H1 (cell line): ENCODE measurements around the gene GIMAP2. TPM values are rescaled to one million over a fixed set of nuclear protein-coding genes. Genes with fewer than 3 reads are reported as not detected.

Experiments
- CTCF ChIA-PET: fragments of 300-600 bp; sonication (Branson Sonifier 250); formaldehyde crosslinking; loops from one replicate; lab custom pipeline; 2021; ENCODE audit not compliant: partially characterized antibody; lab: Charles Lee
- POLR2A ChIA-PET: fragments of 300-600 bp; sonication (Branson Sonifier 250); formaldehyde crosslinking; loops from one replicate; lab custom pipeline; 2021; ENCODE audit warnings: inconsistent platforms; ENCODE audit not compliant: partially characterized antibody; lab: Charles Lee
- DNase-seq, 2 experiments: peaks; one replicate each; pipeline versions ENCODE4 v3.0.0 to v3.0.0-alpha.2; 2010 to 2022; ENCODE audit warnings: low spot score in 2 of 2, low read depth in 1 of 2, mixed read lengths in 1 of 2
- FAIRE-seq: peaks from 2 replicates; lab custom pipeline; 2011; peaks lifted over from hg19 to GRCh38; lab: Jason Lieb, UNC
- H2AFZ ChIP-seq: 2 replicates; pipeline ENCODE4 v1.8.1; 2012; ENCODE audit warnings: low read length, inconsistent platforms
- H2AK5ac ChIP-seq: 2 replicates; pipeline ENCODE4 v1.6.1; 2013; ENCODE audit warnings: low read depth, low read length
- H2BK120ac ChIP-seq: replicated peaks from 2 replicates; pipeline ENCODE3; 2013; ENCODE audit warnings: low read depth, low read length, inconsistent platforms
- H2BK12ac ChIP-seq: 2 replicates; pipeline ENCODE4 v1.6.1; 2013; ENCODE audit warnings: low read depth, low read length
- H2BK15ac ChIP-seq: 2 replicates; pipeline ENCODE4 v1.6.1; 2013; ENCODE audit warnings: low read length
- H2BK20ac ChIP-seq: 2 replicates; pipeline ENCODE4 v1.6.1; 2013; ENCODE audit warnings: low read length
- H2BK5ac ChIP-seq: 2 replicates; pipeline ENCODE4 v1.6.1; 2013; ENCODE audit warnings: low read depth, low read length
- H3K14ac ChIP-seq: 2 replicates; pipeline ENCODE4 v1.6.1; 2013; ENCODE audit warnings: inconsistent platforms; ENCODE audit not compliant: insufficient read length
- H3K18ac ChIP-seq: 2 replicates; pipeline ENCODE4 v1.6.1; 2013; ENCODE audit warnings: low read length; ENCODE audit errors: extremely low read depth
- H3K23ac ChIP-seq: 2 replicates; pipeline ENCODE4 v1.6.1; 2013; ENCODE audit warnings: inconsistent platforms; ENCODE audit not compliant: insufficient read length
- H3K23me2 ChIP-seq: 2 replicates; pipeline ENCODE4 v1.6.1; 2013; ENCODE audit warnings: low read depth, low read length
- H3K27ac ChIP-seq: 2 replicates; pipeline ENCODE4 v1.6.1; 2011; ENCODE audit warnings: low read depth, low read length, inconsistent platforms
- H3K27me3 ChIP-seq, 4 experiments: replicated peaks in 1 of 4; 1 replicate in 1 of 4; 2 replicates in 3 of 4; pipeline versions ENCODE4 v1.6.1 to v1.8.1; 2011 to 2013; ENCODE audit warnings: low read length in 3 of 4, mild to moderate bottlenecking in 3 of 4, inconsistent platforms in 2 of 4, mixed read lengths in 2 of 4, moderate library complexity in 1 of 4; ENCODE audit not compliant: control insufficient read depth in 3 of 4, insufficient read depth in 3 of 4; ENCODE audit errors: extremely low read depth in 1 of 4
- H3K36me3 ChIP-seq, 4 experiments: 2 replicates each; pipeline versions ENCODE4 v1.6.1 to v1.8.1; 2011 to 2013; ENCODE audit warnings: mild to moderate bottlenecking in 4 of 4, low read length in 3 of 4, moderate library complexity in 2 of 4, control low read depth in 1 of 4, inconsistent platforms in 1 of 4; ENCODE audit not compliant: insufficient read depth in 4 of 4, control insufficient read depth in 2 of 4
- H3K4ac ChIP-seq: replicated peaks from 2 replicates; pipeline ENCODE3; 2013; ENCODE audit warnings: low read length, low read depth, mixed read lengths, inconsistent platforms; ENCODE audit not compliant: insufficient read length
- H3K4me1 ChIP-seq, 4 experiments: replicated peaks in 1 of 4; 1 replicate in 1 of 4; 2 replicates in 3 of 4; pipeline versions ENCODE4 v1.6.1 to v1.8.1; 2011 to 2013; ENCODE audit warnings: low read length in 3 of 4, inconsistent platforms in 2 of 4, mixed read lengths in 1 of 4; ENCODE audit not compliant: insufficient read depth in 4 of 4, control insufficient read depth in 3 of 4
- H3K4me2 ChIP-seq, 2 experiments: 2 replicates each; pipeline versions ENCODE4 v1.6.1 to v1.8.1; 2011 to 2013; ENCODE audit warnings: low read depth in 2 of 2, low read length in 2 of 2, control low read depth in 1 of 2, inconsistent platforms in 1 of 2, mild to moderate bottlenecking in 1 of 2; ENCODE audit not compliant: insufficient read depth in 1 of 2
- H3K4me3 ChIP-seq, 4 experiments: fragments of 200-600, 300-600 bp in 1 of 4; sonication (generic), shearing (Covaris generic), sonication (Bioruptor Twin) in 1 of 4; 2 replicates each; pipeline versions ENCODE4 v1.5.1 to v1.8.1; 2011 to 2016; ENCODE audit warnings: low read length in 4 of 4, low read depth in 3 of 4, control low read depth in 2 of 4, inconsistent platforms in 2 of 4, mild to moderate bottlenecking in 2 of 4, mixed read lengths in 1 of 4, moderate library complexity in 1 of 4; ENCODE audit not compliant: insufficient read depth in 2 of 4; ENCODE audit errors: extremely low read depth in 1 of 4
- H3K56ac ChIP-seq: replicated peaks from 2 replicates; pipeline ENCODE3; 2013; ENCODE audit warnings: low read depth, mild to moderate bottlenecking, mixed read lengths, low read length, inconsistent platforms; ENCODE audit not compliant: insufficient read length
- H3K79me1 ChIP-seq: 2 replicates; pipeline ENCODE4 v1.6.1; 2013; ENCODE audit warnings: low read depth, low read length, control low read depth
- H3K79me2 ChIP-seq, 2 experiments: 2 replicates each; pipeline versions ENCODE4 v1.6.1 to v1.8.1; 2012 to 2013; ENCODE audit warnings: low read length in 2 of 2, mild to moderate bottlenecking in 2 of 2, inconsistent platforms in 1 of 2; ENCODE audit not compliant: insufficient read depth in 2 of 2, control insufficient read depth in 1 of 2
- H3K9ac ChIP-seq, 4 experiments: replicated peaks in 1 of 4; 1 replicate in 1 of 4; 2 replicates in 3 of 4; pipeline versions ENCODE4 v1.6.1 to v1.8.1; 2011 to 2013; ENCODE audit warnings: low read depth in 3 of 4, low read length in 3 of 4, control low read depth in 2 of 4, mild to moderate bottlenecking in 2 of 4, moderate library complexity in 2 of 4, inconsistent platforms in 1 of 4; ENCODE audit errors: extremely low read depth in 1 of 4
- H3K9me3 ChIP-seq, 2 experiments: 2 replicates each; pipeline versions ENCODE4 v1.6.1 to v1.8.1; 2012 to 2013; ENCODE audit warnings: mild to moderate bottlenecking in 2 of 2, moderate library complexity in 2 of 2, control low read depth in 1 of 2, inconsistent platforms in 1 of 2, low read depth in 1 of 2, low read length in 1 of 2, mixed read lengths in 1 of 2; ENCODE audit not compliant: insufficient read depth in 2 of 2
- H4K20me1 ChIP-seq, 2 experiments: replicated peaks in 1 of 2; 2 replicates each; pipeline versions ENCODE3 to v1.8.1; 2011 to 2013; ENCODE audit warnings: inconsistent platforms in 2 of 2, low read length in 2 of 2, mild to moderate bottlenecking in 1 of 2; ENCODE audit not compliant: insufficient read depth in 2 of 2, control insufficient read depth in 1 of 2
- H4K5ac ChIP-seq: 2 replicates; pipeline ENCODE4 v1.6.1; 2013; ENCODE audit warnings: low read length, low read depth, mixed read lengths, inconsistent platforms; ENCODE audit not compliant: insufficient read length
- H4K8ac ChIP-seq: 2 replicates; pipeline ENCODE4 v1.8.0; 2013; ENCODE audit warnings: mild to moderate bottlenecking, moderate library complexity, low read length, inconsistent platforms; ENCODE audit not compliant: insufficient read depth; ENCODE audit errors: extremely low read depth
- H4K91ac ChIP-seq: replicated peaks from 2 replicates; pipeline ENCODE3; 2013; ENCODE audit warnings: low read length, mixed read lengths, inconsistent platforms; ENCODE audit not compliant: insufficient read length
- BACH1 ChIP-seq: IDR thresholded peaks from 2 replicates; pipeline ENCODE4 v1.6.1; 2012; ENCODE audit warnings: low read length, improper control_type of control experiment
- BRCA1 ChIP-seq: IDR thresholded peaks from 2 replicates; pipeline ENCODE4 v1.6.1; 2012; ENCODE audit warnings: low read depth, low read length, improper control_type of control experiment
- CEBPB ChIP-seq: IDR thresholded peaks from 2 replicates; pipeline ENCODE4 v1.6.1; 2012; ENCODE audit warnings: low read depth, low read length
- CHD1 ChIP-seq: IDR thresholded peaks from 2 replicates; pipeline ENCODE4 v1.6.1; 2012; ENCODE audit warnings: low read depth, low read length, improper control_type of control experiment
- CHD2 ChIP-seq: IDR thresholded peaks from 2 replicates; pipeline ENCODE4 v1.6.1; 2012; ENCODE audit warnings: low read length, improper control_type of control experiment
- CTBP2 ChIP-seq: IDR thresholded peaks from 2 replicates; pipeline ENCODE4 v1.7.0; 2011; ENCODE audit warnings: borderline replicate concordance, mild to moderate bottlenecking, moderate library complexity, mixed read lengths, low read length; ENCODE audit not compliant: insufficient read depth, insufficient read length
- EP300 ChIP-seq, 2 experiments: IDR thresholded peaks; 1 replicate in 1 of 2; 2 replicates in 1 of 2; pipeline ENCODE4 v1.6.1; 2011 to 2012; ENCODE audit warnings: low read depth in 2 of 2, low read length in 2 of 2, mild to moderate bottlenecking in 2 of 2, borderline replicate concordance in 1 of 2, inconsistent platforms in 1 of 2, moderate library complexity in 1 of 2
- NANOG ChIP-seq: IDR thresholded peaks from 2 replicates; pipeline ENCODE4 v1.6.1; 2011; ENCODE audit warnings: low read length, low read depth, mild to moderate bottlenecking, inconsistent platforms; ENCODE audit not compliant: insufficient read depth, poor library complexity, severe bottlenecking
- NRF1 ChIP-seq: IDR thresholded peaks from 2 replicates; pipeline ENCODE4 v1.6.1; 2011; ENCODE audit warnings: mild to moderate bottlenecking, low read depth, low read length, improper control_type of control experiment
- SP2 ChIP-seq: IDR thresholded peaks from 2 replicates; pipeline ENCODE4 v1.6.1; 2012; ENCODE audit warnings: mild to moderate bottlenecking, low read length, inconsistent platforms
- SUZ12 ChIP-seq: fragments of 200-600 bp; sonication (generic); IDR thresholded peaks from 2 replicates; pipeline ENCODE4 v1.6.1; 2012; ENCODE audit warnings: mild to moderate bottlenecking, inconsistent platforms, low read length, moderate library complexity, mixed read lengths
- TAF1 ChIP-seq: IDR thresholded peaks from 2 replicates; pipeline ENCODE4 v1.6.1; 2011; ENCODE audit warnings: mild to moderate bottlenecking, low read depth, low read length
- TAF7 ChIP-seq: optimal IDR thresholded peaks from 2 replicates; pipeline ENCODE3; 2011; ENCODE audit warnings: low read depth, mild to moderate bottlenecking, inconsistent platforms, low read length, moderate library complexity, borderline replicate concordance
- TEAD4 ChIP-seq: IDR thresholded peaks from 2 replicates; pipeline ENCODE4 v1.6.1; 2012; ENCODE audit warnings: low read depth, low read length, inconsistent platforms, mixed read lengths
- YY1 ChIP-seq: IDR thresholded peaks from 2 replicates; pipeline ENCODE4 v1.6.1; 2011; ENCODE audit warnings: low read depth, mild to moderate bottlenecking, low read length
- WGBS, 2 experiments: shearing (Covaris generic) in 1 of 2; methylation state at CpG; one replicate each; pipeline versions ENCODE4 v1.1.6 to v1.1.7; 2013 to 2015; ENCODE audit warnings: low lambda C conversion rate in 2 of 2, mixed read lengths in 2 of 2, inconsistent platforms in 1 of 2, low coverage in 1 of 2, missing lambda C conversion rate in 1 of 2; ENCODE audit not compliant: insufficient replicate concordance in 2 of 2, insufficient coverage in 1 of 2, insufficient read length in 1 of 2; ENCODE audit errors: extremely low coverage in 1 of 2, missing lambda C conversion rate in 1 of 2; 5-methylcytosine and 5-hydroxymethylcytosine counted together
- polyA plus RNA-seq, 7 experiments: library from polyadenylated mRNA; depleted of rRNA in 3 of 7; stranded (reverse) in 5 of 7; unstranded in 2 of 7; fragments of >200 nt in 5 of 7; fragments of 200-250 nt in 2 of 7; gene quantifications; 1 replicate in 5 of 7; 2 replicates in 1 of 7; 4 replicates in 1 of 7; pipeline versions ENCODE4 v1.2.1 to v1.2.3, GENCODE V29; 2011 to 2013; ENCODE audit warnings: missing spikeins in 2 of 7, mixed read lengths in 2 of 7
- total RNA-seq: library from RNA; stranded (reverse); fragmentation: NEBNext Ultra II Directional; extraction: Animal tissue kit (Norgen Biotek cat#: 25700); gene quantifications from 2 replicates; pipeline ENCODE4 v1.2.1, GENCODE V29; 2021

Gene GIMAP2
- total and polyA plus RNA-seq, 2 of the 8 experiments (the other 6 are each of a cell fraction or from before 2014, with no cell fraction given), result not detected

DNA sequence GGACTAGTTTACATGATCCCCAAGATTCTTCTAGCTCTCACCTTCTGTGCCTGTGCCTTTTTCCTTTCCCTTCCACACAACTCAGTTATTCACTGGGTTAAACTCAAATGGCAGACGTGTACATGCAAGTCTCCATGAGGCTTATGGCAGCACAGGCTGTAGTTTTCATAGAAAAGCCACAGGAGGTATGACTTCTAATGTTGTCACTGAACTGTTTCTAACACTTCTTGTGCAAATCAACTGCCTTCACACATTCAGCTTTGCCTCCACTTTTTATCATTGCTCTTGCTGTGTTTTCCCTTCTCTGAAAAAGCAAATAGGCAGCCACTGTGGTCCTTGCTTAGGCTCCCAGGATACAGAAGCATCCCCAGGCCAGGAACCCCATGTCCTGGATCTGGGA is 46.4 kb downstream of the GIMAP2 start:
- no peak overlapping the region for H3K14ac ChIP-seq
- peaks cover 0 to 2% (median 0%) of the 10 kb centered on the region in 4 experiments; a peak in 1 of 7 replicates for H3K4me1 ChIP-seq
- H3K27me3 ChIP-seq, result peaks cover 52 to 75% (median 63%) of the 10 kb centered on the region in 4 experiments
- no peak for FAIRE-seq
- POLR2A ChIA-PET, result no interaction called here
- no peak overlapping the region for H3K56ac ChIP-seq
- H3K4me2 ChIP-seq, result no peak overlapping the region
- no peaks in the 10 kb centered on the region for H3K79me2 ChIP-seq
- DNase-seq, result no peak
- no peaks in the 10 kb centered on the region for H3K79me1 ChIP-seq
- no peak overlapping the region for H3K9ac ChIP-seq
- H3K23ac ChIP-seq, result no peak overlapping the region
- no peak overlapping the region for H3K18ac ChIP-seq
- H2BK120ac ChIP-seq, result no peak overlapping the region
- no peaks in the 10 kb centered on the region for H3K23me2 ChIP-seq
- H4K91ac ChIP-seq, result no peak overlapping the region
- no peak overlapping the region for H4K5ac ChIP-seq
- no peak overlapping the region for H2BK5ac ChIP-seq
- no peak overlapping the region for H3K4ac ChIP-seq
- H2BK12ac ChIP-seq, result no peak overlapping the region
- CTCF ChIA-PET, result interaction anchor here (1.2 to 1.5 kb wide), 2 partner anchors 11 to 13 kb away, joined by 3 read pairs; no protein-coding TSS in a partner anchor
- H3K9me3 ChIP-seq, result peaks cover 8 to 18% of the 10 kb centered on the region in 2 experiments; a peak in 2 of 4 replicates
- no peak overlapping the region for H3K27ac ChIP-seq
- H4K8ac ChIP-seq, result no peak overlapping the region
- H4K20me1 ChIP-seq, result peaks cover 6 to 24% of the 10 kb centered on the region in 2 experiments
- H2AFZ ChIP-seq, result no peak overlapping the region
- H3K4me3 ChIP-seq, result no peak overlapping the region
- peaks cover 0 to 5% (median 0%) of the 10 kb centered on the region in 4 experiments; a peak in 1 of 8 replicates for H3K36me3 ChIP-seq
- H2BK15ac ChIP-seq, result no peak overlapping the region
- 48% methylated on average over 1 of the region's 1 CpG; no CpG with 5 or more reads in 1 of the 2 experiments for WGBS, 2 experiments
- no peak overlapping the region for H2AK5ac ChIP-seq
- H2BK20ac ChIP-seq, result no peak overlapping the region
- TF ChIP-seq BACH1 (no peak), CEBPB (no peak), NANOG (no peak), TAF7 (no peak), TAF1 (no peak), SUZ12 (no peak), TEAD4 (no peak), EP300 (IDR thresholded peaks at IDR 0.05; ENCODE audit: borderline replicate concordance in 1 of 2, low read depth in 2 of 2, low read length in 2 of 2) (no peak), CHD2 (no peak), YY1 (no peak), CTBP2 (no peak), BRCA1 (no peak), SP2 (no peak), NRF1 (no peak), CHD1 (no peak)
